ENCODE measurements around the gene PKDREJ.
"Not testable (repeated sequence)": the region's sequence is repeated elsewhere in the genome, so short reads cannot be mapped to it uniquely, and the experiment has no call there.

PKDREJ gene, protein sequence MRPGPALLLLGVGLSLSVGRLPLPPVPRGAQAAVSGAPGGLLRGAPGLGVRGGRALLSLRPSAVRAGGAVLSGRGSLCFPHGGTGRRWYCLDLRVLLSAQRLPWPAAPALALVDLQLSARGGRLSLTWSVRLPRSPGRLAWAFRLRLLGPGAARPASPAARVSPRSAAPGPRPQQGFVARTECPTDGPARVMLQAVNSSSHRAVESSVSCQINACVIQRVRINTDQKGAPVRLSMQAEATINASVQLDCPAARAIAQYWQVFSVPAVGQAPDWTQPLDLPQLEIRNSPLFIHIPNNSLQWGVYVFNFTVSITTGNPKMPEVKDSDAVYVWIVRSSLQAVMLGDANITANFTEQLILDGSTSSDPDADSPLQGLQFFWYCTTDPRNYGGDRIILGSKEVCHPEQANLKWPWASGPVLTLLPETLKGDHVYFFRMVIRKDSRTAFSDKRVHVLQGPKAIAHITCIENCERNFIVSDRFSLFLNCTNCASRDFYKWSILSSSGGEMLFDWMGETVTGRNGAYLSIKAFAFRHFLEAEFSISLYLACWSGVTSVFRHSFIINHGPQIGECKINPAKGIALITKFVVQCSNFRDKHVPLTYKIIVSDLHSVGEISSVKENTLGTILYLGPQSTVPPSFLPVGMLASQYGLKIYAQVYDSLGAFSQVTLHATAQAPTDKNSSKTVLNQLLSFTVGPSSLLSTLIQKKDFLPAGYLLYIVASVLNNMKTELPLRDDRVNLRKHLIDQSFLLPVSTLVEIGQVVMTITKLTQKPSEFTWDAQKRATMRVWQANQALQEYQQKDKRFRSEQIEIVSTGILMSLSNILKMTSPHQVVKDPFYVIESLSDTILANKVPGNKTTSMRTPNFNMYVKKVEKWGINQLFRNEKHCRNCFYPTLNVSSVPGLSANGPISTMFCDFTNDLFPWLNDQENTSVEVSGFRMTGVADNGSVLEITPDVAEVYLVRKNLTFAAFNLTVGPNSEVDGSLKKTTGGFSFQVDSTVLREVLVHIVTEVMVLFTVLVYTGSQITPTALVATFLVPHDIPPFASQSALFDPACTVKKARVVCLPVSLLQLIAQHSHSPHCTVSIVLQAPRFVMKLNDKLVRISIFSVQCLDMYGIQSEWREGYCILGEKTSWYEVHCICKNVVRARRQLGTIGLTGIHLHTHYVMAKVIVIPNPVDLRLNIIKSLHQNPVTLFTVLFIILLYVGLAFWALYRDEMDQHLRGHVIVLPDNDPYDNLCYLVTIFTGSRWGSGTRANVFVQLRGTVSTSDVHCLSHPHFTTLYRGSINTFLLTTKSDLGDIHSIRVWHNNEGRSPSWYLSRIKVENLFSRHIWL (N-terminal part only)

DNA sequence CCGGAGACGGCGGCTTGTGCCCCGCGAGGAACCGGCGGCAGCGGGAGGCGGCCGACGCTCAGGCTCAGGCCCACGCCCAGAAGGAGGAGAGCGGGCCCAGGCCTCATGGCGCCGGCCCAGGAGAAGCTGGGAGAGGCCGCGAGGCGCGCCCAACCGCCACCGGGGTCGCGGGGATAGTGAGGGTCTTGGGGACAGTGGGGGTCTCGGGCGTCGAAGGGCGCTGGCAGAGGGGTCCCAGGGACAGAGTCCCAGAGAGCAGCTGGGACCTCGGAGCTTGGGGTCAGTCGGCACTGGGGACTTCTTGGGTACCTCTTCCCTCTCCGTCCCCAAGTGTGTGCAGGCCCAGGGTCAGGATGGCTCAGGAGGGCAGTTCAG lies at the start of gene PKDREJ:
Gene PKDREJ (minus strand): TSS at position 128 of the 375 bp plus-strand sequence. CDS start 21 bp downstream, at position 107.
- TF ChIP-seq, protein P1, sequence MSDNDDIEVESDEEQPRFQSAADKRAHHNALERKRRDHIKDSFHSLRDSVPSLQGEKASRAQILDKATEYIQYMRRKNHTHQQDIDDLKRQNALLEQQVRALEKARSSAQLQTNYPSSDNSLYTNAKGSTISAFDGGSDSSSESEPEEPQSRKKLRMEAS (IDR thresholded peaks at IDR 0.05; ENCODE audit: low read depth, low read length) = no peak
- TF ChIP-seq CTCF (IDR thresholded peaks at IDR 0.05; ENCODE audit: low read depth, low read length) = no peak
- no peak for DNase-seq (ENCODE audit: low read depth)
- no peak within 1 kb of the TSS for H3K4me3 ChIP-seq (ENCODE audit: low read depth, low read length)

GRCh38 chr22:46312848-46313247 lies 49.7 kb upstream of the PKDREJ start:
- DNase-seq (ENCODE audit: low read depth); H3K4me3 ChIP-seq (ENCODE audit: low read depth, low read length): not testable (repeated sequence)

- TF ChIP-seq MYC (IDR thresholded peaks at IDR 0.05; ENCODE audit: low read depth, low read length) = no peak
- no peak for TF ChIP-seq CTCF (IDR thresholded peaks at IDR 0.05; ENCODE audit: low read depth, low read length)
- TF ChIP-seq, protein P1 (IDR thresholded peaks at IDR 0.05; ENCODE audit: low read depth, low read length) = no peak
- no peak for TF ChIP-seq POLR2A (IDR thresholded peaks at IDR 0.05; ENCODE audit: extremely low read depth, insufficient read length)
- H3K4me3 ChIP-seq (ENCODE audit: low read depth, low read length) = no peak overlapping the region
- no peak for DNase-seq (ENCODE audit: low read depth)
These were observed 48.9 kb upstream of the PKDREJ start for GRCh38 chr22:46312056-46312455.

DNA sequence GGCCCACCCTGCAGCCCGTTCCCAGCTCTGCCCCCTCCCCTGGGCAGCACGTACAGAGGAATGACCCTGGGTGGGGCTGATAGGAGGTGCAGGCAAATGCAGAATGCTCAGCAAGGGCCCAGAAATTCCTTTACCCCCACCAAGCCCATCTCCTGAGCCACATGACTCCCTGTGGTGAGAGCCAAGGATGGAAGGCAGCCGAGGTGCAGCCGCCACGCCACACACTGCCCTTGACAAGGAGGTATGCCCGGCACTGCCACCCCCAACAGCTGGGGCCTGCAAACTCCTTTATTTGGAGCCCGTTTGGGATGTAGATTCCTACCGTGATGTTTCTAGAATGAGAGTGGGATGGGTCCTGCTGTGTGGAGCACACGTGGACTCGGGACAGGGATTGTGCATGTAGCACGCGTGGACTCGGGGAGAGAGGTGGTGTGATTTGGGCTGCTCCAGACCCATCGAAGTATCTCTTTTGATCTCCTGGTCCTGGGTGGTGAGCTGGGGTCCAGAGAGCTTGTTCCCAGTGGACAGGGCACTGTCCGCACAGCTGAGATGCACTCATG lies 46.5 kb upstream of the PKDREJ start:
- no peak for TF ChIP-seq POLR2A (IDR thresholded peaks at IDR 0.05; ENCODE audit: extremely low read depth, insufficient read length)
- TF ChIP-seq MYC (IDR thresholded peaks at IDR 0.05; ENCODE audit: low read depth, low read length) = no peak
- TF ChIP-seq, protein P1 (IDR thresholded peaks at IDR 0.05; ENCODE audit: low read depth, low read length) = no peak
- TF ChIP-seq CTCF (IDR thresholded peaks at IDR 0.05; ENCODE audit: low read depth, low read length) = no peak
- H3K4me3 ChIP-seq (ENCODE audit: low read depth, low read length) = no peak overlapping the region

DNA sequence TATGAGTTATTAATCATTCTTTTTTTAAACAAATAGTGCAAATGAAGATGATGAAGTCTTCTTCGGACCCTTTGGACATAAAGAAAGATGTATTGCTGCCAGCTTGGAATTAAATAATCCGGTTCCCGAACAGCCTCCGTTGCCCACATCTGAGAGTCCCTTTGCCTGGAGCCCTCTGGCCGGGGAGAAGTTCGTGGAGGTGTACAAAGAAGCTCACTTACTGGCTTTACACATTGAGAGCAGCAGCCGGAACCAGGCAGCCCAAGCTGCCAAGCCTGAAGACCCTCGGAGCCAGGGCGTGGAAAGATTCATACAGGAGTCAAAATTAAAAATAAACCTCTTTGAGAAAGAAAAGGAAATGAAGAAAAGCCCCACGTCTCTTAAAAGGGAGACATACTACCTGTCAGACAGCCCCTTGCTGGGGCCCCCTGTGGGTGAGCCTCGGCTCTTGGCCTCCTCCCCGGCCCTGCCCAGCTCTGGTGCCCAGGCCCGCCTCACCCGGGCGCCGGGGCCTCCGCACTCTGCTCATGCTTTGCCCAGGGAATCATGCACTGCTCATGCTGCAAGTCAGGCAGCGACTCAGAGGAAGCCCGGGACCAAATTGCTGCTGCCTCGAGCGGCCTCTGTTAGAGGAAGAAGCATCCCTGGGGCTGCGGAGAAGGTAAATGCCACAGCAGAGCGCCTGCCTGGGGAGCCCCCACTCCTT lies 45.3 kb upstream of the PKDREJ start:
- DNase-seq (ENCODE audit: low read depth) = no peak
- TF ChIP-seq, protein P1 (IDR thresholded peaks at IDR 0.05; ENCODE audit: low read depth, low read length) = no peak
- TF ChIP-seq POLR2A (IDR thresholded peaks at IDR 0.05; ENCODE audit: extremely low read depth, insufficient read length) = no peak
- TF ChIP-seq MYC (IDR thresholded peaks at IDR 0.05; ENCODE audit: low read depth, low read length) = no peak
- no peak for TF ChIP-seq CTCF (IDR thresholded peaks at IDR 0.05; ENCODE audit: low read depth, low read length)
- no peak overlapping the region for H3K4me3 ChIP-seq (ENCODE audit: low read depth, low read length)

More for the DNA sequence above, 46.5 kb upstream of the PKDREJ start:
- no peak for DNase-seq (ENCODE audit: low read depth)
